ENCODE measurements around the gene ABHD16A.

The ABHD16A gene

DNA sequence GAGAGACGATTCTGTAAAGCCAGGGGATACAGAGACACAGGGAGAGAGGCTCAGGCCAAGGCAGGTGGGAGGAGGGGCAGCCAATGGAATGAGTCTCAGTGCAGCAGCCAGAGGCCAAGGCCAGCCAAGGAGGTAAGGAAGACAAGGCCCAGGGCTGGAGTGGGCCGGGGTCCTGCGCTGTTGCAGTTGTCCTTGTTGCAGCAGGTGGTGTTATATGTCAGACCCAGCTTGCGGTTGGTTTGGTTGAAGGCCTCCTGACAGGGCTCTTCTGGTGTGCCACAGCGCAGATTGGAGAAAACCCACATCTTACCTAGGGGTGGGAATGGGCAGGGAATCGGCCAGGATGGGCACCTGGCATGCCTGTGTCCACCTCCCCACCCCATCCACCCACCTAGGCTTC, 15.9 kb upstream of the ABHD16A start:
- DNase-seq (ENCODE audit: low read depth) = no peak
- TF ChIP-seq, protein P1, sequence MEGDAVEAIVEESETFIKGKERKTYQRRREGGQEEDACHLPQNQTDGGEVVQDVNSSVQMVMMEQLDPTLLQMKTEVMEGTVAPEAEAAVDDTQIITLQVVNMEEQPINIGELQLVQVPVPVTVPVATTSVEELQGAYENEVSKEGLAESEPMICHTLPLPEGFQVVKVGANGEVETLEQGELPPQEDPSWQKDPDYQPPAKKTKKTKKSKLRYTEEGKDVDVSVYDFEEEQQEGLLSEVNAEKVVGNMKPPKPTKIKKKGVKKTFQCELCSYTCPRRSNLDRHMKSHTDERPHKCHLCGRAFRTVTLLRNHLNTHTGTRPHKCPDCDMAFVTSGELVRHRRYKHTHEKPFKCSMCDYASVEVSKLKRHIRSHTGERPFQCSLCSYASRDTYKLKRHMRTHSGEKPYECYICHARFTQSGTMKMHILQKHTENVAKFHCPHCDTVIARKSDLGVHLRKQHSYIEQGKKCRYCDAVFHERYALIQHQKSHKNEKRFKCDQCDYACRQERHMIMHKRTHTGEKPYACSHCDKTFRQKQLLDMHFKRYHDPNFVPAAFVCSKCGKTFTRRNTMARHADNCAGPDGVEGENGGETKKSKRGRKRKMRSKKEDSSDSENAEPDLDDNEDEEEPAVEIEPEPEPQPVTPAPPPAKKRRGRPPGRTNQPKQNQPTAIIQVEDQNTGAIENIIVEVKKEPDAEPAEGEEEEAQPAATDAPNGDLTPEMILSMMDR (conservative IDR thresholded peaks at IDR 0.05; ENCODE audit: low read depth, low read length) = no peak
- no peak overlapping the region for H3K4me3 ChIP-seq (ENCODE audit: low read depth, low read length)

DNA sequence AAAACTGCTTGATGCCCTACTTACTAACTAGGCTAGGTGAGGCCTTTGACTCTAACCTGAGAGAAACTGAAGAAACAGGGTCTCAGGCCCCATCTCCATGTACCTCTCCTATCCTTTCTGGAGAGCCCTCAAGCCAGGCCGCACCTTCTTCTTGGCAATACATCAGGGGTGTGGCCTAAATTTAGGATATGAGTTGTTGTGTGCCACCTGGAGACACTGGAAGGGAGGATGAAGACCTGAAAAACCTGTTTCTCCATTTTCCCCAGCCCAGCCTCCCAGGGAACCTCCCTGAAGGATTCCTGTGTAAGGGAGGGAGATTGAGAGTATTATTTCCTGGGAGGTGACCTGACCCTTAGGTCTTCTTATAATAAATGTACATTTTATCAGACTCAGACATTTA, 15.1 kb upstream of the ABHD16A start:
- TF ChIP-seq, protein P1 (conservative IDR thresholded peaks at IDR 0.05; ENCODE audit: low read depth, low read length) = no peak
- DNase-seq (ENCODE audit: low read depth) = no peak
- no peak overlapping the region for H3K4me3 ChIP-seq (ENCODE audit: low read depth, low read length)

DNA sequence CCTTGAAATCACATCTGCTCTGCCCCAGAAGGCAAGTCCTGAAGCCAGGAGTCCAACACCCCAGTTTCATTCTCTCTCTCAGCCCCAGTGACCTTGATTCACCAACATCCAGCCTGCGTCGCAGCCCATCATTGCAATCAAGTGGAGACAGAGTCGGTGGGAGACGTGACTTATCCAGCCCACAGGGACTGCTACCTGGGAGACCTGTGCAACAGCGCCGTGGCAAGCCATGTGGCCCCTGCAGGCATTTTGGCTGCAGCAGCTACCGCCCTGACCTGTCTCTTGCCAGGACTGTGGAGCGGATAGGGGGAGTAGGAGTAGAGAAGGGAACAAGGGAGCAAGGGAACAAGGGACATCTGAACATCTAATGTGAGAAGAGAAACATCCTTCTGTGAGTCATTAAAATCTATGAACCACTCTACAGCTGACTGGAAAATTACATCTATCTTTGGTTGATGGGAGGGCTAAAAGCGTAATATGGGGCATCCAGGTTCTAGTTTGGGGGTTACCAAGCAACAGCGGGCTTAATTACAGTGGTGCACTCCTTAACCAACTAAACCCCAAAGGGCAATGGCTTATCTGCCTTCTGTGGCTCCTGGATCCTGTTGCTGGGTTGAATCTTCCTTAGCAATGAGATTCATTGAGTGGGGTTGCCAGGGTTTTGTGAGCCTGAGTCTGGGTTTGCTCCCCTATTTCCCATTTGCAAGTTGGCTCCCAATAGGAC, 14.5 kb upstream of the ABHD16A start:
- H3K4me3 ChIP-seq (ENCODE audit: low read depth, low read length) = no peak overlapping the region
- TF ChIP-seq, protein P1 (conservative IDR thresholded peaks at IDR 0.05; ENCODE audit: low read depth, low read length) = no peak
- no peak for DNase-seq (ENCODE audit: low read depth)

DNA sequence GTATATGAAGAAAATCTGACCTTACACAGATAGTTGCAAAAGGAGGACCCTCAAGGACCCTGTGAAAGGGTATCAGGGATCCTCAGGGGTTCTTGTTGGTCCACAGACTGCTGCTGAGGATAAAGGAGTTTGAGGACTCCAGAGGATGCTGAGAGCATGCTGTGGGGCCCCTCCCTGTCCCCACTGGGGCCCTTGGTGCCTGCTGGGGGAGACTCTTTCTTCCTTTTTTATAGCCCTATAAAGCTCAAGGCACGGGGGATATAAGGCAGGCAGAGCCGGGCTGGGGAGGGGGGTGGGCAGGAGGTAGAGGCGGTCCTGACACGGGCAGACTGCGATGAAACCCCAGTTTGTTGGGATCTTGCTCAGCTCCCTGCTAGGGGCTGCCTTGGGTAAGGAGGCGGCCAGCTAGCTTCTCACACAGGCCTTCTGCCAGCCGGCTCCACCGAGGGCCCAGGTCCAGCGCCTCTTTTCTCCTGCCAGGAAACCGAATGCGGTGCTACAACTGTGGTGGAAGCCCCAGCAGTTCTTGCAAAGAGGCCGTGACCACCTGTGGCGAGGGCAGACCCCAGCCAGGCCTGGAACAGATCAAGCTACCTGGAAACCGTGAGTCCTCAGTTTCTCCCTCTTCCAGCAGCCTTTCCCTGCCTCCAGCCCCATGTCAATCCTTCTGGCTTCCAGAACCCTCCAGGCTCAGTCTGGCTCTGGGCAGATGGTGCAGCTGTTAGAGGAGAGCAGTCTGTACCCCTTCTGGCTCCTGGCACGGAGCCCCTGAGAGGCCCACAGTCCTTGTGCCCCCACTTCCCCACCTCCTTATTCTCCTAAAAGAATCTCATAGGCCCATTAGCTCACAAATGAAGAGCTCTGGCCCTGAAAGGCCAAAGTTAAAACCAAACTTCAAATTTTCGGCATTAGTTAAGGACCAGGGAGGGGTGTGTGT, 12.2 kb upstream of the ABHD16A start, which contains the start of gene LY6G6D:
Gene LY6G6D (plus strand): TSS at position 327 of the 937 bp plus-strand sequence. CDS start 8 bp downstream, at position 335.
- TF ChIP-seq, protein P1 (conservative IDR thresholded peaks at IDR 0.05; ENCODE audit: low read depth, low read length) = no peak
- no peak for DNase-seq (ENCODE audit: low read depth)
- H3K4me3 ChIP-seq (ENCODE audit: low read depth, low read length) = no peak within 1 kb of the TSS

DNA sequence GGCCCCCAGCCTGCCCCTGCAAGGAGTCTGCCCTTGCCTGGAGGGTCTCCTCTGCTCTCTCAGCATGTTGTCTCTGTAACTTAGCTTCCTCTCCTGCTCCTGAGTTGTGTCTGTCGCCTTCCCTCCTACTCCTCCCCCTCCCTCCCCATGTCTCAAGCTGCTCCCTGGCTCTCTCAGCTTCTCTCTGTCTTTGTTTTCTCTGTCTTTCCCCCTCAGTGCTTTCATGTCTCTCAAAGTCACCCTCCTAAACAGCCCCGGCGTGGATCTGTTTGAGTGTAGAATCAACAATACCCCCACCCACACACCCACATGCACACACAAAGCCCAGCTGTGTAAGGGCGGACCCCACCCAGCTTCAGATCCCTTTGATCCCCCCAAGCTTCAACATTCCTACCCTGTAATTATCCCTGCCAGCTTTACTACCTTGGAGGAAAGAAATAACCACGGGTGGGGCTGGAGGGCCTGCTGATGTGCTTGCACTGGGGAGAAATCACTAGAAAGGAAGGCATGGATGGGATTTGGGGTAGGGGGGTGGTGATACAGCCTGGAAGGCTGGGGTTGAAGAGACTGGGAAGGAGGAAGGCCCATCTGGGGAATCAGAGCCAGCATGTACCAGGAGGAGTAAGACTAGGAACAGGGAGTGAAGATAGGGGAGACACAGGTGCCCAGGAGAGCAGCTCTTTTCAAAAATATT, 11.0 kb upstream of the ABHD16A start:
- TF ChIP-seq, protein P1 (conservative IDR thresholded peaks at IDR 0.05; ENCODE audit: low read depth, low read length) = no peak
- no peak for DNase-seq (ENCODE audit: low read depth)
- no peak overlapping the region for H3K4me3 ChIP-seq (ENCODE audit: low read depth, low read length)

DNA sequence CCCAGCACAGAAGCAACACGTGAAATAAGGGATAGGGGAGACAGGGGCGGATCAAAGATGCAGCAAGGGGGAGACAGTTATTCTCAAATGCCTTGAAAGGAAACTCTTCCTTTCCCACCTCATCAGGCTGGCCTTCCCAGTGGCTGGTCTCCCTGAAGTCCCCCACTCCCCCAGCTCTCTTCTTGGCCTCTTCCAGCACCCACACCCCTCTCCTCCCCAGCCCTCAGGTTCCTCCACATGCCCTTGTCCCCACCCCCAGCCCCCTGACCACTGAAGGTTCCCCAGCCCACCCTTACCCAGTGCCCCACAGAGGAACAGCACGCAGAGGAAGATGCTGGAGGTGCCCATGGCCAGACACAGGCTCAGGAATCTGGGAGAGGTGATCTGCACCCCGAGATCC, 10.3 kb upstream of the ABHD16A start:
- DNase-seq (ENCODE audit: low read depth) = no peak
- no peak overlapping the region for H3K4me3 ChIP-seq (ENCODE audit: low read depth, low read length)
- TF ChIP-seq, protein P1 (conservative IDR thresholded peaks at IDR 0.05; ENCODE audit: low read depth, low read length) = no peak
